OCI-LY3 (cell line): ENCODE results near the gene MYL5.

Experiments
- CTCF ChIP-seq: fragments of 200-600, 300-600 bp; sonication (generic); IDR thresholded peaks from 2 replicates; pipeline ENCODE4 v1.5.1; 2014; ENCODE audit warnings: antibody characterized with exemption, low read length, low read depth
- EZH2phosphoT487 ChIP-seq: fragments of 200-600 bp; shearing (Covaris generic); IDR thresholded peaks from 2 replicates; pipeline ENCODE4 v1.6.1; 2018; ENCODE audit warnings: antibody characterized with exemption, mixed run types, low read depth

GRCh38 chr4:703336-704197, 29.2 kb downstream of the MYL5 start:
- TF ChIP-seq CTCF (no peak), EZH2phosphoT487 (no peak)
